ENCODE data around the gene KSR2. TPM values are rescaled to one million over a fixed set of nuclear protein-coding genes. Genes with fewer than 3 reads are reported as not detected.

The KSR2 gene
- total and polyA plus RNA-seq, 2 of the 4 experiments (the other 2 are of a cell fraction), result not detected

DNA sequence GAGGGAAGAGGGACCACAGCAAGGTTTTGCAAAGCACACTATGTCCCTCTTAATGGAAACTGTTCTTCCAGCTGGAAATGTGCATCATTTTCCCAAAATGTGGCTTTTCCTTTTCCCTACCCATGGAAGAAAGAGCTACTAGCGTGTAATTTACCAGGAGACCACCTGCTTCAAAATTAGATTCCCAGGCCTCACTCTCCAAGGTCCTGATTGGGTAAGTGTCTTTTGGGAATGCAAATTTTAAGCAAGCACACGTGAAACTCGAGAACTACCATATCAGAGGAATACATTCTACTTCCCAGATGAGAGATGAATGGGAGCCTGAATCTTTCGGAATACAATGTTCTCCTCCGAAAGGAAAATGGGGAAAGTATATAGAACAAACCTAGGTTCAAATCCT is 405.8 kb downstream of the KSR2 start:
- H3K4me3 ChIP-seq (ENCODE audit: insufficient read depth, low read depth, low read length), result no peak overlapping the region
- no peak overlapping the region for H3K4me2 ChIP-seq (ENCODE audit: low read depth, low read length)
- H3K9ac ChIP-seq (ENCODE audit: low read depth, low read length), result no peak overlapping the region
- H3K18ac ChIP-seq (ENCODE audit: low read depth, low read length), result no peak overlapping the region
- no peak overlapping the region for H4K91ac ChIP-seq (ENCODE audit: insufficient read depth, low read depth, low read length)
- no peak overlapping the region for H4K8ac ChIP-seq (ENCODE audit: low read depth in 2 of 2, low read length in 2 of 2)
- H2AFZ ChIP-seq (replicated peaks; ENCODE audit: low read length, poor library complexity), result no peak overlapping the region
- dilution Hi-C loops (cut with HindIII; ENCODE audit: low sequenced_read_pairs, unreplicated experiment) (no loop called here), intact Hi-C loops (cut with micrococcal nuclease) (no loop called here), in situ Hi-C loops (cut with MboI; ENCODE audit: low sequenced_read_pairs) (no loop called here)
- H3K23ac ChIP-seq (ENCODE audit: low read depth, low read length), result no peak overlapping the region
- no peak overlapping the region for H2BK120ac ChIP-seq (ENCODE audit: low read depth, low read length)
- no CpG with 5 or more reads among the region's 5 CpGs for WGBS, 2 experiments (ENCODE audit: extremely low coverage in 2 of 2, insufficient read length in 1 of 2)
- H2BK15ac ChIP-seq (ENCODE audit: low read depth, low read length), result no peak overlapping the region
- no peak overlapping the region for H3K4ac ChIP-seq (ENCODE audit: low read depth, low read length)
- no peak overlapping the region for H2BK20ac ChIP-seq (ENCODE audit: low read depth, low read length)
- no peak overlapping the region for H3K56ac ChIP-seq (ENCODE audit: extremely low read depth, insufficient read depth, low read length)
- H4K20me1 ChIP-seq (ENCODE audit: insufficient read depth, low read length), result no peaks in the 10 kb centered on the region
- DNase-seq (no peak), ATAC-seq (ENCODE audit: low read depth) (no peak)
- H3K79me1 ChIP-seq (ENCODE audit: low read depth in 1 of 2, low read length in 2 of 2), result no peaks in the 10 kb centered on the region
- H3K27me3 ChIP-seq (ENCODE audit: control insufficient read depth, insufficient read depth, low read length), result no peaks in the 10 kb centered on the region
- H3K4me1 ChIP-seq (ENCODE audit: control insufficient read depth, insufficient read depth, low read length), result no peaks in the 10 kb centered on the region
- BruUV-seq (replicated peaks), result no TSS peak
- H2AK5ac ChIP-seq (ENCODE audit: low read depth, low read length), result no peak overlapping the region
- ChIA-PET CTCF (no interaction called here), POLR2A (ENCODE audit: unreplicated experiment) (no interaction called here)
- no peak overlapping the region for H3K27ac ChIP-seq (ENCODE audit: insufficient read depth, low read length)
- H4K5ac ChIP-seq (ENCODE audit: low read depth, low read length), result no peak overlapping the region
- no peaks in the 10 kb centered on the region for H3K36me3 ChIP-seq (ENCODE audit: control insufficient read depth, insufficient read depth, low read length)
- H3K9me3 ChIP-seq (ENCODE audit: control insufficient read depth, insufficient read depth, low read length), result peaks cover 23% of the 10 kb centered on the region
- no peak for TF ChIP-seq RAD21 (IDR thresholded peaks at IDR 0.05; ENCODE audit: low read length)
- TF ChIP-seq CEBPB (IDR thresholded peaks at IDR 0.05; ENCODE audit: low read depth, low read length), result no peak
- TF ChIP-seq SMC3 (IDR thresholded peaks at IDR 0.05; ENCODE audit: low read depth, low read length), result no peak
- no peak for TF ChIP-seq MXI1 (IDR thresholded peaks at IDR 0.05; ENCODE audit: borderline replicate concordance, low read depth, low read length)
- no peak for TF ChIP-seq RFX5 (IDR thresholded peaks at IDR 0.05; ENCODE audit: low read depth, low read length)
- TF ChIP-seq NFE2L2 (IDR thresholded peaks at IDR 0.05; ENCODE audit: low read depth, low read length), result no peak
- TF ChIP-seq, protein P1, sequence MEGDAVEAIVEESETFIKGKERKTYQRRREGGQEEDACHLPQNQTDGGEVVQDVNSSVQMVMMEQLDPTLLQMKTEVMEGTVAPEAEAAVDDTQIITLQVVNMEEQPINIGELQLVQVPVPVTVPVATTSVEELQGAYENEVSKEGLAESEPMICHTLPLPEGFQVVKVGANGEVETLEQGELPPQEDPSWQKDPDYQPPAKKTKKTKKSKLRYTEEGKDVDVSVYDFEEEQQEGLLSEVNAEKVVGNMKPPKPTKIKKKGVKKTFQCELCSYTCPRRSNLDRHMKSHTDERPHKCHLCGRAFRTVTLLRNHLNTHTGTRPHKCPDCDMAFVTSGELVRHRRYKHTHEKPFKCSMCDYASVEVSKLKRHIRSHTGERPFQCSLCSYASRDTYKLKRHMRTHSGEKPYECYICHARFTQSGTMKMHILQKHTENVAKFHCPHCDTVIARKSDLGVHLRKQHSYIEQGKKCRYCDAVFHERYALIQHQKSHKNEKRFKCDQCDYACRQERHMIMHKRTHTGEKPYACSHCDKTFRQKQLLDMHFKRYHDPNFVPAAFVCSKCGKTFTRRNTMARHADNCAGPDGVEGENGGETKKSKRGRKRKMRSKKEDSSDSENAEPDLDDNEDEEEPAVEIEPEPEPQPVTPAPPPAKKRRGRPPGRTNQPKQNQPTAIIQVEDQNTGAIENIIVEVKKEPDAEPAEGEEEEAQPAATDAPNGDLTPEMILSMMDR (conservative IDR thresholded peaks at IDR 0.05; ENCODE audit: low read depth, low read length), result no peak
- no peak for TF ChIP-seq MAFK (IDR thresholded peaks at IDR 0.05; ENCODE audit: low read depth, low read length)
- no peak for TF ChIP-seq BHLHE40 (IDR thresholded peaks at IDR 0.05; ENCODE audit: low read depth, low read length)
- TF ChIP-seq, protein P2, sequence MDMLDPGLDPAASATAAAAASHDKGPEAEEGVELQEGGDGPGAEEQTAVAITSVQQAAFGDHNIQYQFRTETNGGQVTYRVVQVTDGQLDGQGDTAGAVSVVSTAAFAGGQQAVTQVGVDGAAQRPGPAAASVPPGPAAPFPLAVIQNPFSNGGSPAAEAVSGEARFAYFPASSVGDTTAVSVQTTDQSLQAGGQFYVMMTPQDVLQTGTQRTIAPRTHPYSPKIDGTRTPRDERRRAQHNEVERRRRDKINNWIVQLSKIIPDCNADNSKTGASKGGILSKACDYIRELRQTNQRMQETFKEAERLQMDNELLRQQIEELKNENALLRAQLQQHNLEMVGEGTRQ (IDR thresholded peaks at IDR 0.05; ENCODE audit: low read depth, low read length), result no peak
- TF ChIP-seq, protein P3, sequence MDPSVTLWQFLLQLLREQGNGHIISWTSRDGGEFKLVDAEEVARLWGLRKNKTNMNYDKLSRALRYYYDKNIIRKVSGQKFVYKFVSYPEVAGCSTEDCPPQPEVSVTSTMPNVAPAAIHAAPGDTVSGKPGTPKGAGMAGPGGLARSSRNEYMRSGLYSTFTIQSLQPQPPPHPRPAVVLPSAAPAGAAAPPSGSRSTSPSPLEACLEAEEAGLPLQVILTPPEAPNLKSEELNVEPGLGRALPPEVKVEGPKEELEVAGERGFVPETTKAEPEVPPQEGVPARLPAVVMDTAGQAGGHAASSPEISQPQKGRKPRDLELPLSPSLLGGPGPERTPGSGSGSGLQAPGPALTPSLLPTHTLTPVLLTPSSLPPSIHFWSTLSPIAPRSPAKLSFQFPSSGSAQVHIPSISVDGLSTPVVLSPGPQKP (IDR thresholded peaks at IDR 0.05; ENCODE audit: borderline replicate concordance, low read depth, low read length), result no peak
- H3K14ac ChIP-seq (replicated peaks; ENCODE audit: low read depth, low read length), result no peak overlapping the region
- no peaks in the 10 kb centered on the region for H3K9me1 ChIP-seq (ENCODE audit: insufficient read depth, low read length)
- H2AK9ac ChIP-seq (replicated peaks; ENCODE audit: low read depth, low read length, poor library complexity), result no peak overlapping the region
- H2BK5ac ChIP-seq (ENCODE audit: low read depth, low read length, poor library complexity, severe bottlenecking), result no peak overlapping the region

All from IMR-90 (cell line).